Activated CD4-positive, alpha-beta T cell treated with anti-CD3 and anti-CD28 coated beads, Interleukin-2, amount 10 ng/mL, durations not matched to agents 7 days and 5 days (primary cell): Measurements from ENCODE around the gene MPEG1. TPM values are rescaled to one million over a fixed set of nuclear protein-coding genes. Genes with fewer than 3 reads are reported as not detected.

Experiments used
- CTCF ChIA-PET: fragments of 350-600 bp; sonication (Branson Sonifier 250); formaldehyde crosslinking; loops from one replicate; lab custom pipeline; 2021; ENCODE audit warnings: antibody characterized with exemption; lab: Charles Lee
- POLR2A ChIA-PET: fragments of 350-600 bp; sonication (Branson Sonifier 250); formaldehyde crosslinking; loops from one replicate; lab custom pipeline; 2021; ENCODE audit warnings: antibody characterized with exemption; lab: Charles Lee
- DNase-seq: peaks from one replicate; pipeline ENCODE4 v3.0.0-alpha.2; 2020
- H3K27ac Mint-ChIP-seq: one replicate; pipeline ENCODE4 v1.8.0; 2021; ENCODE audit warnings: mild to moderate bottlenecking, moderate library complexity, mixed read lengths
- H3K27me3 Mint-ChIP-seq: one replicate; pipeline ENCODE4 v1.8.0; 2021; ENCODE audit warnings: mixed read lengths
- H3K36me3 Mint-ChIP-seq: one replicate; pipeline ENCODE4 v1.8.0; 2021; ENCODE audit warnings: low read depth, mixed read lengths
- H3K4me1 Mint-ChIP-seq: one replicate; pipeline ENCODE4 v1.8.0; 2021; ENCODE audit warnings: mixed read lengths
- H3K4me3 Mint-ChIP-seq: one replicate; pipeline ENCODE4 v1.8.0; 2021; ENCODE audit warnings: mild to moderate bottlenecking, moderate library complexity, mixed read lengths
- H3K9me3 Mint-ChIP-seq: one replicate; pipeline ENCODE4 v1.8.0; 2021; ENCODE audit warnings: mixed read lengths
- total RNA-seq, 2 experiments: library from RNA; stranded (reverse); gene quantifications; one replicate each; pipeline ENCODE4 v1.2.3, GENCODE V29; 2021

The MPEG1 gene
- total RNA-seq, result not detected

DNA sequence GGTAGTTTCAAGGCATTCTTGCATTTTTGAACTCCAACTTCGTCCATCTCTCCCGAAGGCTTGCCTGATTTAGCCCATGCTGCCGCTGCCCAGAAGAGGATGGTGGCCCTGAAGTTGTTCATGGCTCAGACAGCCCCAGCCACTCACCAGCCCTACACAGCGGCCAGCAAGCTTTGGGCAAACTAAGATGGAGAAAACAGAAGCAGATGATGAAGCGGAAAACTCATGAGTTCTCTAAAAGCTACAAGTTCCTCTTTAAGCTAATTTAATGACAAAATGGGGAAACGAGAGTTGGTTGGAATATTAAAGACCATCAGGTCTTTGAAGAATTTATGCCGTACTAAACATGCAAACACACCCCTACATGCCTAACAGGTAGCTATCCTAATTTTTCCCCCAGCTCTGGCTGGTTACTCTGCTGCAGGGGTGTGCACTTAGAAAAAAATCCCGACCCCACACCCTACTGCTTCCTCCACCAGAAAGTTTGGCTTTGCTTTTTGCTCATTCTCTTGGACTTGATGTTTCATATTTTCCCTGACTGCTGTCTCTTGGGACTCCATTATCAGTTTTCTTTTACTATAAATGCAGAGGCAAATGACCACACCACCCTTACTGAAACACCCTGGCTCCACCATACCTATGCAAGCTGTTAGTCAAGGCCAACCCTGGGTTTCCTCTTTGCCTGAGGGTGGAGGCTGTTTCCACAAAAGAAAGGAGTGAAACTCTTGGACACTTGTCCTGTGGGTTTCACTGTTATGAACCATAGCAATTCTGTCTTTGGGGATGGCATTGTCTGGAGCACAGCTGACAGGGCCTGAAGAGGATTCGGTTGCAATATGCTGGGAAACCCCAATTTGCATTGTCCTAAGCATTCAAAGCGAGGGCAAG lies at the start of gene MPEG1:
TSS of gene MPEG1 (minus strand) at position 184 of the 888 bp plus-strand sequence. CDS start at position 122, 62 bp downstream.
- H3K4me3 Mint-ChIP-seq, result no peak within 1 kb of the TSS
- ChIA-PET CTCF (interaction anchor here (1.4 kb wide), 1 partner anchor 41 kb away, joined by 6 read pairs; the partner anchor contains the start of gene DTX4), POLR2A (no interaction called here)

GRCh38 chr11:59262177-59262818 lies 49.6 kb upstream of the MPEG1 start:
- H3K4me1 Mint-ChIP-seq, result no peaks in the 10 kb centered on the region
- H3K27ac Mint-ChIP-seq, result no peak overlapping the region
- CTCF ChIA-PET, result no interaction called here
- no peaks in the 10 kb centered on the region for H3K36me3 Mint-ChIP-seq
- POLR2A ChIA-PET, result no interaction called here
- no peak for DNase-seq
- no peaks in the 10 kb centered on the region for H3K9me3 Mint-ChIP-seq
- H3K27me3 Mint-ChIP-seq, result no peaks in the 10 kb centered on the region
- H3K4me3 Mint-ChIP-seq, result no peak overlapping the region

More for the DNA sequence above, at the start of gene MPEG1:
- Mint-ChIP-seq H3K4me1 (peaks cover 22% of the 10 kb centered on the region), H3K27me3 (peaks cover 26% of the 10 kb centered on the region), H3K36me3 (no peaks in the 10 kb centered on the region), H3K27ac (no peak within 1 kb of the TSS), H3K9me3 (peaks cover 2% of the 10 kb centered on the region)
- DNase-seq, result no peak

GRCh38 chr11:59261150-59261549 lies 48.4 kb upstream of the MPEG1 start:
- Mint-ChIP-seq H3K9me3 (no peaks in the 10 kb centered on the region), H3K4me1 (no peaks in the 10 kb centered on the region), H3K4me3 (no peak overlapping the region), H3K36me3 (no peaks in the 10 kb centered on the region), H3K27me3 (no peaks in the 10 kb centered on the region), H3K27ac (no peak overlapping the region)
- DNase-seq, result no peak
- POLR2A ChIA-PET, result no interaction called here
- CTCF ChIA-PET, result no interaction called here

GRCh38 chr11:59259867-59260475 lies 47.2 kb upstream of the MPEG1 start:
- no peaks in the 10 kb centered on the region for H3K36me3 Mint-ChIP-seq
- H3K27me3 Mint-ChIP-seq, result peaks cover 2% of the 10 kb centered on the region
- ChIA-PET CTCF (no interaction called here), POLR2A (no interaction called here)
- no peak overlapping the region for H3K4me3 Mint-ChIP-seq
- H3K27ac Mint-ChIP-seq, result no peak overlapping the region
- H3K4me1 Mint-ChIP-seq, result no peaks in the 10 kb centered on the region
- DNase-seq, result no peak
- no peaks in the 10 kb centered on the region for H3K9me3 Mint-ChIP-seq

- peaks cover 3% of the 10 kb centered on the region for H3K4me1 Mint-ChIP-seq
- H3K9me3 Mint-ChIP-seq, result no peaks in the 10 kb centered on the region
- H3K36me3 Mint-ChIP-seq, result no peaks in the 10 kb centered on the region
- peaks cover 2% of the 10 kb centered on the region for H3K27me3 Mint-ChIP-seq
- no peak for DNase-seq
- H3K27ac Mint-ChIP-seq, result no peak overlapping the region
- POLR2A ChIA-PET, result interaction anchor here (0.7 kb wide), 1 partner anchor 34 kb away, joined by 3 read pairs; no protein-coding TSS in a partner anchor
- no peak overlapping the region for H3K4me3 Mint-ChIP-seq
- CTCF ChIA-PET, result no interaction called here
Measured at GRCh38 chr11:59259047-59259446, 46.3 kb upstream of the MPEG1 start.

DNA sequence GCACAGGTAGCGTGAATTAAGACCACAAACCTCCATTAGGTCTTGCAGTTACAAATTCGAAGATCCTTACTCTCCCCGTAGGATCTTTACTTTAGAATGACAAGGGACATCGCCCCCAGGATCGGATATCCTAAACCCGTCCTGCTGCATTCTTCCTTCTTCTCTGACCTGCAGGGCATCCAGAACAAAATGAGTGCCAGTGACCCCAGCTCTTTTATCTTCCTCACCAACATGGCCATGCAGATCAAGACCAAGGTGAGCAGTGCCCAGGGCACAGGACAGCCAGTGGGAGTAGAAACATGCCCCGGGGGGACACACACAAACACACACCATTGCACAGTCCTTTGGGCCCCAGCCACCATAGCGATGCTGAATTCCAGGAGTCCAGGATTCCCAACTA lies 42.6 kb upstream of the MPEG1 start:
- ChIA-PET CTCF (no interaction called here), POLR2A (no interaction called here)
- Mint-ChIP-seq H3K27me3 (peaks cover 12% of the 10 kb centered on the region), H3K4me1 (peaks cover 10% of the 10 kb centered on the region), H3K27ac (no peak overlapping the region), H3K4me3 (no peak overlapping the region), H3K9me3 (peaks cover 7% of the 10 kb centered on the region), H3K36me3 (no peaks in the 10 kb centered on the region)
- no peak for DNase-seq

GRCh38 chr11:59254286-59254685 lies 41.6 kb upstream of the MPEG1 start:
- Mint-ChIP-seq H3K4me1 (peaks cover 14% of the 10 kb centered on the region), H3K27ac (no peak overlapping the region), H3K36me3 (no peaks in the 10 kb centered on the region), H3K27me3 (peaks cover 13% of the 10 kb centered on the region), H3K9me3 (peaks cover 11% of the 10 kb centered on the region), H3K4me3 (no peak overlapping the region)
- POLR2A ChIA-PET, result no interaction called here
- CTCF ChIA-PET, result no interaction called here
- DNase-seq, result no peak

DNA sequence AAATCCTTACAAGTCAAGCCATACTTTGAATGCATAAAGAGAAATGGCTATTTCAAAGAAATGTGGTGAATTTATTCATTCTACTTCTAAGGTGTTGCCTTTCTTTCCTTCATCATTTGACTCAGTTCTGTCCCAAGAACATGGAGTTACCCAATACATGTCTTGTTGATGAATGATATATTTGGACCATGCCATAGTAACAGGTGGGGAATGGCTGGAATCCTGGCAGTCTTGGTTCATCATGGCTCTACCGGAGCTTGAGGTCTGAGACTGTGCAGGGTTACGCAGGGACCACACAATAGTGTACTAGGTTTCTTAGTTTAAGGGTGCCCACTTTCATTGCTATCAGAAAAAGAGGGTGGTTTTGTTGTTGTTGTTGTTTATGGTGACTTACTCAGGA lies 40.3 kb upstream of the MPEG1 start:
- no peak for DNase-seq
- peaks cover 14% of the 10 kb centered on the region for H3K9me3 Mint-ChIP-seq
- no peak overlapping the region for H3K4me3 Mint-ChIP-seq
- H3K36me3 Mint-ChIP-seq, result peaks cover 5% of the 10 kb centered on the region
- CTCF ChIA-PET, result no interaction called here
- H3K27me3 Mint-ChIP-seq, result peaks cover 13% of the 10 kb centered on the region
- no peak overlapping the region for H3K27ac Mint-ChIP-seq
- POLR2A ChIA-PET, result no interaction called here
- peaks cover 26% of the 10 kb centered on the region for H3K4me1 Mint-ChIP-seq

DNA sequence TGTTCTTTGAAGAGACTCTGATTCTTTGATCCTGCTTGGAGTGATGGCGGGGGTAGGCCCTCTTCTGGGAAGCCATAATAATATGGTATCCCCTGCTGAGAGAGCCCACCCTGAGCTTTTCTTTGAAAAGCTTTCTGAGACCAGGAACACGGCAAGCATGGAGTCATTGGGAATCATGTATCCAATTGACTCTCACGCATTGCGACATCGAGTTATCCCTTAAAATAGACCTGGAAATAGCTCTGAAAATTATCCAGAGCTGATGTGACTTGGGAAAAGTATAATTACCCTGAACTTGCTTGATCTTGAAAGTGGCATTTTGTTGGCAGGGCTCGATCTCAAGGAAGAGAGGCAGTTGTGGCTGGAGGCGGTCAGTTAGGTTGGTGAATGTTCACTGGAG lies 36.8 kb upstream of the MPEG1 start:
- peaks cover 42% of the 10 kb centered on the region for H3K4me1 Mint-ChIP-seq
- H3K27ac Mint-ChIP-seq, result no peak overlapping the region
- peaks cover 17% of the 10 kb centered on the region for H3K9me3 Mint-ChIP-seq
- peaks cover 5% of the 10 kb centered on the region for H3K36me3 Mint-ChIP-seq
- CTCF ChIA-PET, result no interaction called here
- DNase-seq, result no peak
- POLR2A ChIA-PET, result no interaction called here
- H3K4me3 Mint-ChIP-seq, result no peak overlapping the region
- peaks cover 12% of the 10 kb centered on the region for H3K27me3 Mint-ChIP-seq

DNA sequence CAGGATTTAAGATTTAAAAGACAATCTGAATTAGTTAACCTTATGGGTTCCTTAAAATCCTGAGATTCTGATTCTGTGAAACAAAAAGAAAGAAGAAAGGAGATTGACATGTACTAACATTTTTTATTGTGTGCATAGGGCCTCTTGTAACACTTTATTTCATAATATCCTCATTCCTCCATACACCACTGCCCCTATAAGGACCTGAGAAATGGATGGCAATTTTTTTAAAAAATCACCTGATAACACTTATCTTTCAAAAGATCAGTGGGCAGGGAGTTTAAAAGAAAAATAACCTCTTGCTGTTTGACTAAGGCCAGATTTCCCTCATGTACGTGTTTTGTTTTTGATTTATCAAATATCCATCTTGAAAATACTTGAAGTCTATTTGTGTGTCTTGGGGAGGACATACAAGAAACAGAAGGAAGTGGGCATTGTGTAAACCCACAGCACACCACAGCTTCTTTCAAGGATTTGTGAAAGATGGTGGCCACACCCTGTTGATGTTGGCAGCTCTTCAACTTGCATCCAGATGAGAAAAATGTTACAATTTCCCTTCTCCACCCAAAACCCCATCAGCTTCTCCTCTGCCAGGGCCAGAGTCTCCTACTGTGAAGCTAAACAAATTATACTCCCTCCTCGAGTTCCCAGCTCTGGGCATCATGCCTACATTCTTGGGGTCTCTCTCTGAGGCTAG lies 35.0 kb upstream of the MPEG1 start:
- POLR2A ChIA-PET, result no interaction called here

DNA sequence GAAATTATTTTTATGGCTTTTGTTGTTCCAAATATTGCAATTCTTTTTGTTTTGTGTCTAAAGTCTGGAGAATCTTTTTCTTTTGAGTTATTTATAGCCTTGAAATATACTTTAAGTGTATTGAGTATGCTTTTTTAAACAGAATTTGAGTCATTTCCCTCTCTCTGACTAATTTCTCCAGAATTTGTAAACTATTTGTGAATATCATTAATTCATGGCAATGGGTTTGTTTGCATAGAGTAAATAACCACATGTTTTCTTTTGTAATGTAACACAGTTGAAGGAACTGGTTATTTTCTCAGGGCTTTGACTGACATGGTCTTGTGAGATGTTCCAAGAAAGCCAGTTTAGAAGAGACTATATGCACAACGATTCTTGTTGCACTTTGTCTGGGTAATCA lies 30.9 kb upstream of the MPEG1 start:
- no peak overlapping the region for H3K4me3 Mint-ChIP-seq
- H3K27ac Mint-ChIP-seq, result no peak overlapping the region
- ChIA-PET CTCF (no interaction called here), POLR2A (no interaction called here)
- H3K36me3 Mint-ChIP-seq, result peaks cover 2% of the 10 kb centered on the region
- peaks cover 3% of the 10 kb centered on the region for H3K27me3 Mint-ChIP-seq
- peaks cover 12% of the 10 kb centered on the region for H3K9me3 Mint-ChIP-seq
- DNase-seq, result no peak
- H3K4me1 Mint-ChIP-seq, result peaks cover 21% of the 10 kb centered on the region

More for the DNA sequence above, 35.0 kb upstream of the MPEG1 start:
- H3K27ac Mint-ChIP-seq, result peak overlapping the region; percentile 82
- H3K4me1 Mint-ChIP-seq, result peaks cover 39% of the 10 kb centered on the region
- peak; percentile 63 for DNase-seq
- peak overlapping the region; percentile 21 for H3K4me3 Mint-ChIP-seq
- peaks cover 5% of the 10 kb centered on the region for H3K36me3 Mint-ChIP-seq
- CTCF ChIA-PET, result interaction anchor here (1.6 kb wide), 1 partner anchor 29 kb away, joined by 3 read pairs; no protein-coding TSS in a partner anchor
- peaks cover 17% of the 10 kb centered on the region for H3K9me3 Mint-ChIP-seq
- H3K27me3 Mint-ChIP-seq, result peaks cover 9% of the 10 kb centered on the region

DNA sequence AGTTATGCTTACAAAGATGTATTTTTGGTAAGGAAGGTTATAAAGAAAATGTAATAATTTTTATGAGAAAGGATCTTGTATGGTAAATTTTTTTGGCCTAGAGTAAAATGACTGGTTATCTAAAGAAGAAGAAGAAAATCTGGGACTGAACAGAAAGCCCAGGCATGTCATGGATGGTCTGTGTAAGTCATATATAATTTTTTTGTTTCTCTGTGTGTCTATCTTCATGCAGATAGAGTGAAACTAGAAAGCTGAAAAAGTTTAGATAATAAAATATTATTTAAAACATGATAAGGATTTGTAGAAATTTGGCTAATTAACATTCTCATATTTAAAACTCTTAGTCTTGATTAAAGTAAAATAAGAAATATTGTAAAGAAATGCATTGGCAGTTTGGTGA lies 27.6 kb upstream of the MPEG1 start:
- H3K27me3 Mint-ChIP-seq, result peaks cover 29% of the 10 kb centered on the region
- no peak overlapping the region for H3K4me3 Mint-ChIP-seq
- no peak overlapping the region for H3K27ac Mint-ChIP-seq
- CTCF ChIA-PET, result no interaction called here
- POLR2A ChIA-PET, result no interaction called here
- H3K4me1 Mint-ChIP-seq, result no peaks in the 10 kb centered on the region
- peaks cover 10% of the 10 kb centered on the region for H3K9me3 Mint-ChIP-seq
- no peaks in the 10 kb centered on the region for H3K36me3 Mint-ChIP-seq
- DNase-seq, result no peak
